GM06990 (cell line): ENCODE measurements around the gene ZNF628.

Experiments used
- DNase-seq: peaks from one replicate; pipeline ENCODE4 v3.0.0-alpha.2; 2011; ENCODE audit not compliant: insufficient read length; ENCODE audit errors: extremely low read depth
- H3K27me3 ChIP-seq: replicated peaks from 2 replicates; pipeline ENCODE4 v1.6.0; 2011; ENCODE audit warnings: low read length; ENCODE audit not compliant: control insufficient read depth, insufficient read depth
- H3K36me3 ChIP-seq: 2 replicates; pipeline ENCODE4 v1.5.1; 2011; ENCODE audit warnings: low read length; ENCODE audit not compliant: control insufficient read depth, insufficient read depth
- H3K4me3 ChIP-seq: replicated peaks from 2 replicates; pipeline ENCODE4 v1.5.1; 2011; ENCODE audit warnings: low read depth, mild to moderate bottlenecking, control low read depth, low read length
- TF ChIP-seq, protein P1 (sequence below): IDR thresholded peaks from 2 replicates; pipeline ENCODE4 v1.5.1; 2011; ENCODE audit warnings: low read length, control low read depth, mild to moderate bottlenecking, inconsistent platforms; ENCODE audit not compliant: insufficient read depth, poor library complexity, severe bottlenecking

ZNF628 gene

GRCh38 chr19:55456347-55456746 is 20.1 kb upstream of the ZNF628 start:
- TF ChIP-seq, protein P1, sequence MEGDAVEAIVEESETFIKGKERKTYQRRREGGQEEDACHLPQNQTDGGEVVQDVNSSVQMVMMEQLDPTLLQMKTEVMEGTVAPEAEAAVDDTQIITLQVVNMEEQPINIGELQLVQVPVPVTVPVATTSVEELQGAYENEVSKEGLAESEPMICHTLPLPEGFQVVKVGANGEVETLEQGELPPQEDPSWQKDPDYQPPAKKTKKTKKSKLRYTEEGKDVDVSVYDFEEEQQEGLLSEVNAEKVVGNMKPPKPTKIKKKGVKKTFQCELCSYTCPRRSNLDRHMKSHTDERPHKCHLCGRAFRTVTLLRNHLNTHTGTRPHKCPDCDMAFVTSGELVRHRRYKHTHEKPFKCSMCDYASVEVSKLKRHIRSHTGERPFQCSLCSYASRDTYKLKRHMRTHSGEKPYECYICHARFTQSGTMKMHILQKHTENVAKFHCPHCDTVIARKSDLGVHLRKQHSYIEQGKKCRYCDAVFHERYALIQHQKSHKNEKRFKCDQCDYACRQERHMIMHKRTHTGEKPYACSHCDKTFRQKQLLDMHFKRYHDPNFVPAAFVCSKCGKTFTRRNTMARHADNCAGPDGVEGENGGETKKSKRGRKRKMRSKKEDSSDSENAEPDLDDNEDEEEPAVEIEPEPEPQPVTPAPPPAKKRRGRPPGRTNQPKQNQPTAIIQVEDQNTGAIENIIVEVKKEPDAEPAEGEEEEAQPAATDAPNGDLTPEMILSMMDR = no peak
- DNase-seq = no peak
- H3K36me3 ChIP-seq = peaks cover 5% of the 10 kb centered on the region
- no peaks in the 10 kb centered on the region; the same call in 1 of the 2 replicates for H3K27me3 ChIP-seq
- H3K4me3 ChIP-seq = no peak overlapping the region

GRCh38 chr19:55457683-55458457 is 18.5 kb upstream of the ZNF628 start:
- Histone ChIP-seq H3K4me3 (no peak overlapping the region), H3K27me3 (no peaks in the 10 kb centered on the region), H3K36me3 (peaks cover 5% of the 10 kb centered on the region)
- no peak for DNase-seq
- TF ChIP-seq, protein P1 = no peak

DNA sequence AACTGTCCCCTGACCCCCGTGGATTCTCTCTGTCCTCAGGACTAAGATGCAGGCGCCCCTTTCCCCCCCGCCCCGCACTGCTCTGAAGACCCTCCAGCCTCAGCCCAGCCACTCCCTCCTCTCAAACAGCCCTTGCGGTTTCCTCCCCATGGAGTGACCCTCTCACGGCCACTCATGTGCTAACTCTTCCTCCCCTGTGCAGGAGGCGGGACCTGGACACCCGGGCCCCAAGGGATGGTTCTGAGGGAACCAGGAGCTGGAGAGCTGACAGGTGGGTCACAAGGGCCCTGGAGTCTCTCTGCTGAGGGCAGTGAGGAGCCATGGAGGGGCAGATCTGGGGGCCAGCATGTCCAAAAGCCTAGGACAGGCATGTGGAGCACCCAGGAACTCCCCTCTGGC is 16.9 kb upstream of the ZNF628 start:
- no peak for DNase-seq
- TF ChIP-seq, protein P1 = no peak
- no peak overlapping the region for H3K4me3 ChIP-seq
- H3K36me3 ChIP-seq = peaks cover 3% of the 10 kb centered on the region
- no peaks in the 10 kb centered on the region for H3K27me3 ChIP-seq

DNA sequence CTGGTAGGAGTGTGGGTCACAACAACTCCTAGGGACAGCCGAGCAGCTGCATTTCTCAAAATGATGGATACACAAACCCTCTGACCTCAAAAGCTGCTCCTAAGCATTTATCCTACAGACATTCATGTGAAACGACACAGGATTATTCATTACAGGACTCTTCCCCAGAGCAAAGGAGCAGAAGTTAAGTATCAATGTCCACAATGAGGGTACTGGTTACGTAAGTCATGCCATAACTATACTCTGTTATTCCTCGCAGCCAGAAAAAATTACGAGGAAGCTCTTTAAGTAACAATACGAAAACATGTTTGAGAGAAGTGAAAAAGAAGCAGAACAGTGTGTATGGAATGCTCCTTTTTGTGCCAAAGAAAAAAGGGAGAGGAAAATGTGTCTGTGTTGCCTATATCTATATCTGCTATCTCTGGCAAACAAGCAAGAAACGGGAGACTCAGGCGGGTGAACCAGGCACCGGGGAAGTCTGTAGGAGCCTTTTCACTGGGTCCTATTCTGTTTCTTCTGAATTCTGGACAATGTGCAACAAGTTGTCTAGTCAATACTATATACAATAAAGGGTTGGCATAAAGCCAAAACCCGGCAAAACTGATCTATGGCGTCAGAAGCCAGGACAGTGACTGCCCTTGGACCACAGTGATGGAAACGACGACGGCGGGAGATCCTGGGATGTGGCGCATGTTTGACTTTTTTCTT is 16.3 kb upstream of the ZNF628 start:
- TF ChIP-seq, protein P1 = no peak
- peak overlapping the region; percentile 84; the same call in 1 of the 2 replicates for H3K4me3 ChIP-seq
- DNase-seq = no peak
- H3K36me3 ChIP-seq = peaks cover 3% of the 10 kb centered on the region
- no peaks in the 10 kb centered on the region for H3K27me3 ChIP-seq

GRCh38 chr19:55460670-55461258 is 15.7 kb upstream of the ZNF628 start:
- Histone ChIP-seq H3K4me3 (peak overlapping the region; percentile 84), H3K27me3 (no peaks in the 10 kb centered on the region), H3K36me3 (no peaks in the 10 kb centered on the region; the same call in none of the 2 replicates)
- peak; percentile 73 for DNase-seq
- TF ChIP-seq, protein P1 = no peak
